ENCODE measurements around the gene ASGR2.

The ASGR2 gene

GRCh38 chr17:7058831-7059447, 55.7 kb downstream of the ASGR2 start:
- DNase-seq: no peak

GRCh38 chr17:7056386-7056785, 58.2 kb downstream of the ASGR2 start:
- no peak for DNase-seq
